Measurements from ENCODE around the gene EIF1AD. TPM values are rescaled to one million over a fixed set of nuclear protein-coding genes. Genes with fewer than 3 reads are reported as not detected.

Gene EIF1AD
- total RNA-seq, 1 experiment from 2014 or later, result 64.6 TPM

- CTCF ChIA-PET, result interaction anchor here (0.6 to 0.7 kb wide), 2 partner anchors 26 to 75 kb away, joined by 3 read pairs; no protein-coding TSS in a partner anchor
- H3K36me3 ChIP-seq (ENCODE audit: control insufficient read depth, insufficient read depth, low read length), result peaks cover 30% of the 10 kb centered on the region
- intact Hi-C loops (cut with micrococcal nuclease; ENCODE audit: unreplicated experiment), result no loop called here
- no TSS peak for BruUV-seq (replicated peaks)
- in situ Hi-C loops (cut with HindIII; ENCODE audit: low pct_unique_long_range_greater_than_20kb, low sequenced_read_pairs), result no loop called here
- H3K4me1 ChIP-seq (ENCODE audit: control insufficient read depth, insufficient read depth, low read length), result peaks cover 49% of the 10 kb centered on the region
- H3K9me3 ChIP-seq (ENCODE audit: control insufficient read depth, insufficient read depth, low read depth, low read length), result no peaks in the 10 kb centered on the region
- H3K27me3 ChIP-seq (ENCODE audit: control insufficient read depth, insufficient read depth, low read length), result no peaks in the 10 kb centered on the region
- POLR2A ChIA-PET, result interaction anchor here (0.5 to 0.9 kb wide), 3 partner anchors 49 to 291 kb away, joined by 6 to 14 read pairs (median 9); partner anchors contain the start of genes SF3B2 and YIF1A
- H3K4me3 ChIP-seq (ENCODE audit: low read depth in 2 of 2, low read length in 2 of 2), result peak overlapping the region; percentile 63 to 100
- DNase-seq (ENCODE audit: low read depth, low spot score) (no peak), ATAC-seq (peak; percentile 78)
- H3K27ac ChIP-seq (ENCODE audit: low read length), result peak overlapping the region; percentile 100
- TF ChIP-seq SIN3A (IDR thresholded peaks at IDR 0.05; ENCODE audit: borderline replicate concordance, insufficient read depth, low read depth, low read length) (0 out of 2 replicates have a peak, but pooled peaks have one; percentile 71), TCF7L2 (IDR thresholded peaks at IDR 0.05; ENCODE audit: low read depth, low read length) (no peak)
Observed at GRCh38 chr11:66002648-66003225, 780 bp upstream of the EIF1AD start.

- intact Hi-C loops (cut with micrococcal nuclease; ENCODE audit: unreplicated experiment) (no loop called here), in situ Hi-C loops (cut with HindIII; ENCODE audit: low pct_unique_long_range_greater_than_20kb, low sequenced_read_pairs) (no loop called here)
- TF ChIP-seq REST (IDR thresholded peaks at IDR 0.05; ENCODE audit: insufficient read depth in 1 of 2, low read depth in 2 of 2, low read length in 1 of 2), result no peak
- TF ChIP-seq TCF7L2 (IDR thresholded peaks at IDR 0.05; ENCODE audit: low read depth, low read length), result no peak
- TF ChIP-seq CTCF (IDR thresholded peaks at IDR 0.05), result no peak
- TF ChIP-seq POLR2AphosphoS5 (IDR thresholded peaks at IDR 0.05; ENCODE audit: low read depth, low read length), result no peak
- no peak for TF ChIP-seq SIN3A (IDR thresholded peaks at IDR 0.05; ENCODE audit: borderline replicate concordance, insufficient read depth, low read depth, low read length)
- H3K4me1 ChIP-seq (ENCODE audit: control insufficient read depth, insufficient read depth, low read length), result peaks cover 14% of the 10 kb centered on the region
- no TSS peak for BruUV-seq (replicated peaks)
- no peak overlapping the region for H3K27ac ChIP-seq (ENCODE audit: low read length)
- CTCF ChIA-PET, result no interaction called here
- H3K9me3 ChIP-seq (ENCODE audit: control insufficient read depth, insufficient read depth, low read depth, low read length), result no peaks in the 10 kb centered on the region
- H3K36me3 ChIP-seq (ENCODE audit: control insufficient read depth, insufficient read depth, low read length), result peaks cover 29% of the 10 kb centered on the region
- ATAC-seq, result no peak
- no peak overlapping the region for H3K4me3 ChIP-seq (ENCODE audit: low read depth in 2 of 2, low read length in 2 of 2)
- H3K27me3 ChIP-seq (ENCODE audit: control insufficient read depth, insufficient read depth, low read length), result no peaks in the 10 kb centered on the region
- POLR2A ChIA-PET, result interaction anchor here (0.7 kb wide), 1 partner anchor 88 kb away, joined by 10 read pairs; no protein-coding TSS in a partner anchor
- DNase-seq (ENCODE audit: low read depth, low spot score), result no peak
Observed at GRCh38 chr11:65997286-65997685, 4.7 kb downstream of the EIF1AD start.

- Histone ChIP-seq H3K27ac (ENCODE audit: low read length) (no peak overlapping the region), H3K4me3 (ENCODE audit: low read depth in 2 of 2, low read length in 2 of 2) (no peak overlapping the region), H3K36me3 (ENCODE audit: control insufficient read depth, insufficient read depth, low read length) (peaks cover 3% of the 10 kb centered on the region; the same call in 1 of the 2 replicates), H3K27me3 (ENCODE audit: control insufficient read depth, insufficient read depth, low read length) (no peaks in the 10 kb centered on the region), H3K4me1 (ENCODE audit: control insufficient read depth, insufficient read depth, low read length) (no peaks in the 10 kb centered on the region), H3K9me3 (ENCODE audit: control insufficient read depth, insufficient read depth, low read depth, low read length) (no peaks in the 10 kb centered on the region)
- intact Hi-C loops (cut with micrococcal nuclease; ENCODE audit: unreplicated experiment) (no loop called here), in situ Hi-C loops (cut with HindIII; ENCODE audit: low pct_unique_long_range_greater_than_20kb, low sequenced_read_pairs) (no loop called here)
- DNase-seq (ENCODE audit: low read depth, low spot score) (no peak), ATAC-seq (no peak)
- CTCF ChIA-PET, result interaction anchor here (0.7 kb wide), 1 partner anchor 290 kb away, joined by 3 read pairs; no protein-coding TSS in a partner anchor
- BruUV-seq (replicated peaks), result no TSS peak
- TF ChIP-seq POLR2AphosphoS5 (IDR thresholded peaks at IDR 0.05; ENCODE audit: low read depth, low read length) (no peak), SIN3A (IDR thresholded peaks at IDR 0.05; ENCODE audit: borderline replicate concordance, insufficient read depth, low read depth, low read length) (no peak), REST (IDR thresholded peaks at IDR 0.05; ENCODE audit: insufficient read depth in 1 of 2, low read depth in 2 of 2, low read length in 1 of 2) (no peak), CTCF (IDR thresholded peaks at IDR 0.05) (no peak), TCF7L2 (IDR thresholded peaks at IDR 0.05; ENCODE audit: low read depth, low read length) (no peak)
- POLR2A ChIA-PET, result no interaction called here
Observed at GRCh38 chr11:65992056-65992455, 9.9 kb downstream of the EIF1AD start.
